Prostate gland (tissue), 2 donors: Measurements from ENCODE around the gene AZIN2.

Experiments
- POLR2A ChIP-seq: fragments of 450-650 bp; IDR thresholded peaks from one replicate; pipeline ENCODE4 v1.6.1; 2016; ENCODE audit warnings: antibody characterized with exemption, mild to moderate bottlenecking
- TF ChIP-seq, protein P1 (sequence below), 4 experiments: fragments of 200-600 bp in 2 of 4; fragments of 450-650 bp in 2 of 4; sonication (generic) in 2 of 4; IDR thresholded peaks; 1 replicate in 3 of 4; 2 replicates in 1 of 4; pipeline ENCODE4 v1.5.1; 2016 to 2019; ENCODE audit warnings: antibody characterized with exemption in 4 of 4, mild to moderate bottlenecking in 2 of 4, moderate library complexity in 2 of 4

DNA sequence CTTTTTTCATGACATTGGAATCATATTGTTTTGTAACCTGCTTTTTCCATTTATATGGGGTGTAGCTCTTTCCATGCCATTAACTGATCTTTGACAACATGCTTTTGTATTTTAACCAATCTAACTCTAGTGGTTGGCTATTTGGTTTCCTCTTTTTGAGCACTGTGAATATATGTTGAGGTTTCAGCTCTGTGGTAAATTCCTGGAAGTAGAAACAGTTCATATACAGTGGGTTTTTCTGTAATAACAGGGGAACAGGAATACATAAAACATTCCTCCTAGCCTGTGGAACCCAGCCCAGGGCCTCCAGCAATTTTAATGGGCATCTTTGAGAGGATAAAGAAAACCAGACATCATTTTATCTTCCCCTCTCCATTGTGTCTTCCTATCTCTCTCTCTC, 17.4 kb downstream of the AZIN2 start:
- TF ChIP-seq, protein P1, sequence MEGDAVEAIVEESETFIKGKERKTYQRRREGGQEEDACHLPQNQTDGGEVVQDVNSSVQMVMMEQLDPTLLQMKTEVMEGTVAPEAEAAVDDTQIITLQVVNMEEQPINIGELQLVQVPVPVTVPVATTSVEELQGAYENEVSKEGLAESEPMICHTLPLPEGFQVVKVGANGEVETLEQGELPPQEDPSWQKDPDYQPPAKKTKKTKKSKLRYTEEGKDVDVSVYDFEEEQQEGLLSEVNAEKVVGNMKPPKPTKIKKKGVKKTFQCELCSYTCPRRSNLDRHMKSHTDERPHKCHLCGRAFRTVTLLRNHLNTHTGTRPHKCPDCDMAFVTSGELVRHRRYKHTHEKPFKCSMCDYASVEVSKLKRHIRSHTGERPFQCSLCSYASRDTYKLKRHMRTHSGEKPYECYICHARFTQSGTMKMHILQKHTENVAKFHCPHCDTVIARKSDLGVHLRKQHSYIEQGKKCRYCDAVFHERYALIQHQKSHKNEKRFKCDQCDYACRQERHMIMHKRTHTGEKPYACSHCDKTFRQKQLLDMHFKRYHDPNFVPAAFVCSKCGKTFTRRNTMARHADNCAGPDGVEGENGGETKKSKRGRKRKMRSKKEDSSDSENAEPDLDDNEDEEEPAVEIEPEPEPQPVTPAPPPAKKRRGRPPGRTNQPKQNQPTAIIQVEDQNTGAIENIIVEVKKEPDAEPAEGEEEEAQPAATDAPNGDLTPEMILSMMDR (IDR thresholded peaks at IDR 0.05): no peak
- no peak for TF ChIP-seq POLR2A
